Measurements from ENCODE around the gene PTGER2.

Gene PTGER2

GRCh38 chr14:52370406-52370935, 56.4 kb downstream of the PTGER2 start:
- DNase-seq (ENCODE audit: low read depth in 1 of 2, low spot score in 1 of 2) = no peak

DNA sequence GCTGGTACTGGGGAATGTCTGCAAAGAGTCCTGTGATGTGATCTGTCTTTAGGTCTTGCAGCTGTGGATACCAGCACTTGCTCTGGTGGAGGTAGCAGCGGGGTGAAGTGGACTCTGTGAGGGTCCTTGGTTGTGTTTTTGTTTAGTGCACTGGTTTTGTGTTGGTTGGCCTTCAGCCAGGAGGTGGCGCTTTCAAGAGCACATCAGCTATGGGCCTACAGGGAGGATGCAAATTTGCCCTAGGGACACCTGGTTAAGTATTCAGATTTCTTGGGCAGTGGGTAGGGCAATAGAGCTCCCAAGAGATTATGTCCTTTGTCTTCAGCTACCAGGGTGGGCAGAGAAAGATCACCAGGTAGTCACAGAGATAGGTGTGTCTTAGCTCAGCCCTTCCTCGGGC, 63.8 kb downstream of the PTGER2 start:
- DNase-seq (ENCODE audit: low read depth in 1 of 2, low spot score in 1 of 2) = no peak
